ENCODE measurements around the gene PCDHA3.

- TF ChIP-seq POLR2A (IDR thresholded peaks at IDR 0.05), result no peak
- TF ChIP-seq CTCF (IDR thresholded peaks at IDR 0.05), result no peak
Measured at GRCh38 chr5:140785905-140786686, 14.8 kb upstream of the PCDHA3 start, which contains the start of gene PCDHA1.
